WTC11 (cell line): Measurements from ENCODE around the gene HOXB5.

Source experiments
- CREM ChIP-seq: sonication (generic); formaldehyde crosslinking; IDR thresholded peaks from 2 replicates; pipeline ENCODE4 v1.8.1; 2022; ENCODE audit warnings: mild to moderate bottlenecking, missing genetic modification reagents, moderate library complexity
- NFE2L1 ChIP-seq: sonication (generic); formaldehyde crosslinking; IDR thresholded peaks from 2 replicates; pipeline ENCODE4 v1.8.1; 2023; ENCODE audit warnings: missing genetic modification reagents
- NR1H2 ChIP-seq: sonication (generic); formaldehyde crosslinking; IDR thresholded peaks from 2 replicates; pipeline ENCODE4 v1.9.0; 2021; ENCODE audit warnings: mild to moderate bottlenecking, moderate library complexity, missing genetic modification reagents
- PRRX2 ChIP-seq: fragments of 250-450 bp; sonication (Bioruptor Pico); IDR thresholded peaks from 2 replicates; pipeline ENCODE4 v1.8.0; 2021; ENCODE audit warnings: mild to moderate bottlenecking
- SMAD4 ChIP-seq: sonication (generic); formaldehyde crosslinking; IDR thresholded peaks from 2 replicates; pipeline ENCODE4 v1.8.0; 2022; ENCODE audit warnings: mild to moderate bottlenecking, missing genetic modification reagents
- TF ChIP-seq, protein P1 (sequence below): sonication (generic); formaldehyde crosslinking; IDR thresholded peaks from 2 replicates; pipeline ENCODE4 v1.8.0; 2023; ENCODE audit warnings: mild to moderate bottlenecking, missing genetic modification reagents
- TF ChIP-seq, protein P2 (sequence below): sonication (generic); formaldehyde crosslinking; IDR thresholded peaks from 2 replicates; pipeline ENCODE4 v1.8.1; 2023; ENCODE audit warnings: mild to moderate bottlenecking, missing genetic modification reagents
- TF ChIP-seq, protein P3 (sequence below): fragments of 200-600 bp; IDR thresholded peaks from 2 replicates; pipeline ENCODE4 v1.8.0; 2022; ENCODE audit warnings: antibody characterized with exemption
- TF ChIP-seq, protein P4 (sequence below): sonication (generic); formaldehyde crosslinking; IDR thresholded peaks from 2 replicates; pipeline ENCODE4 v1.8.0; 2022; ENCODE audit warnings: missing genetic modification reagents
- TF ChIP-seq, protein P5 (sequence below): sonication (generic); formaldehyde crosslinking; IDR thresholded peaks from 2 replicates; pipeline ENCODE4 v1.8.0; 2022; ENCODE audit warnings: mild to moderate bottlenecking, missing genetic modification reagents

DNA sequence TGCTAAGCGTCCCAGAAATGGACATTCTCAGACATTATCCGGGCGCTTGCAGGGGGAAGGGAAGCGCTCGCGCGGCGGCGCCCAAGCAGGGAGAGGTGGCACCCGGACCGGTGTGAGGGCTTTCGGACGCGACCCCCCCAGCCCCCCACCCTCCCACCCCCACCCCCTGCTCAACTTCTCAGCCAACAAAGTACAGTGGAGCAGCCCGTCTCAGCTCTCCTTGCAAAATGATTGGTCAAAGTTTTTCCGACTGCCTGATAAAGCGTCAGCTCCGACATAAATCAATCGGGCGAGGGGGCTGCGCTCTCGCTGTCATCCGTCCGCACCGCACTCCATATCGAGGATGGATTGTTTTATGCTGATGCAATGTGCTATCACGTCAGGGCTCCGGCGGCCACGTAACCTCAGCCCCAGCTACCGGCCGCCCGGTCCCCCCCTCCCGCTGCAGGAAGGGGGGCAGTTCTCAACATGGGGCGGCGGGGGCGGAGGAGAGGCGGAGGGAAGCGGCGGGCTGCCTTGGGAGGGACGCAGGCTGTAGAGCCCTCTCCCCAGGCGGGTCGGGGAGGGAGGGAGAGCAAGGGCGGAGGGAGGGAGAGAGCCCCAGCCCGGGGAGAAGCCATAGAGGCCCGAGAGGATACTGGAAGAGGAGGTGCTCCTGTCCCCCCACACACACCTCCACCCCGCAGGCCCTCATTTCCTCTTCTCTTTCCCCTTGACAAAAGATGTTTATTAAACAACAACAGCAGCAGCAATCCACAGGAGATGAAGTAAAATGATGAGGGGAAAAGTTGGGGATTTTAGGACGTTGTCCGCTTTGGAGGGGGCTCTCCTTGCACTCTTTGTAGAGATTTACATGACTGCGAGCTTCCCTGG lies 32.9 kb upstream of the HOXB5 start, which contains the start of gene HOXB9:
- TF ChIP-seq, protein P1, sequence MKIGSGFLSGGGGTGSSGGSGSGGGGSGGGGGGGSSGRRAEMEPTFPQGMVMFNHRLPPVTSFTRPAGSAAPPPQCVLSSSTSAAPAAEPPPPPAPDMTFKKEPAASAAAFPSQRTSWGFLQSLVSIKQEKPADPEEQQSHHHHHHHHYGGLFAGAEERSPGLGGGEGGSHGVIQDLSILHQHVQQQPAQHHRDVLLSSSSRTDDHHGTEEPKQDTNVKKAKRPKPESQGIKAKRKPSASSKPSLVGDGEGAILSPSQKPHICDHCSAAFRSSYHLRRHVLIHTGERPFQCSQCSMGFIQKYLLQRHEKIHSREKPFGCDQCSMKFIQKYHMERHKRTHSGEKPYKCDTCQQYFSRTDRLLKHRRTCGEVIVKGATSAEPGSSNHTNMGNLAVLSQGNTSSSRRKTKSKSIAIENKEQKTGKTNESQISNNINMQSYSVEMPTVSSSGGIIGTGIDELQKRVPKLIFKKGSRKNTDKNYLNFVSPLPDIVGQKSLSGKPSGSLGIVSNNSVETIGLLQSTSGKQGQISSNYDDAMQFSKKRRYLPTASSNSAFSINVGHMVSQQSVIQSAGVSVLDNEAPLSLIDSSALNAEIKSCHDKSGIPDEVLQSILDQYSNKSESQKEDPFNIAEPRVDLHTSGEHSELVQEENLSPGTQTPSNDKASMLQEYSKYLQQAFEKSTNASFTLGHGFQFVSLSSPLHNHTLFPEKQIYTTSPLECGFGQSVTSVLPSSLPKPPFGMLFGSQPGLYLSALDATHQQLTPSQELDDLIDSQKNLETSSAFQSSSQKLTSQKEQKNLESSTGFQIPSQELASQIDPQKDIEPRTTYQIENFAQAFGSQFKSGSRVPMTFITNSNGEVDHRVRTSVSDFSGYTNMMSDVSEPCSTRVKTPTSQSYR (CRISPR knock-in tag), result no peak
- no peak for TF ChIP-seq NFE2L1
- TF ChIP-seq, protein P2, sequence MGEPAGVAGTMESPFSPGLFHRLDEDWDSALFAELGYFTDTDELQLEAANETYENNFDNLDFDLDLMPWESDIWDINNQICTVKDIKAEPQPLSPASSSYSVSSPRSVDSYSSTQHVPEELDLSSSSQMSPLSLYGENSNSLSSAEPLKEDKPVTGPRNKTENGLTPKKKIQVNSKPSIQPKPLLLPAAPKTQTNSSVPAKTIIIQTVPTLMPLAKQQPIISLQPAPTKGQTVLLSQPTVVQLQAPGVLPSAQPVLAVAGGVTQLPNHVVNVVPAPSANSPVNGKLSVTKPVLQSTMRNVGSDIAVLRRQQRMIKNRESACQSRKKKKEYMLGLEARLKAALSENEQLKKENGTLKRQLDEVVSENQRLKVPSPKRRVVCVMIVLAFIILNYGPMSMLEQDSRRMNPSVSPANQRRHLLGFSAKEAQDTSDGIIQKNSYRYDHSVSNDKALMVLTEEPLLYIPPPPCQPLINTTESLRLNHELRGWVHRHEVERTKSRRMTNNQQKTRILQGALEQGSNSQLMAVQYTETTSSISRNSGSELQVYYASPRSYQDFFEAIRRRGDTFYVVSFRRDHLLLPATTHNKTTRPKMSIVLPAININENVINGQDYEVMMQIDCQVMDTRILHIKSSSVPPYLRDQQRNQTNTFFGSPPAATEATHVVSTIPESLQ (CRISPR knock-in tag), result no peak
- TF ChIP-seq, protein P3, sequence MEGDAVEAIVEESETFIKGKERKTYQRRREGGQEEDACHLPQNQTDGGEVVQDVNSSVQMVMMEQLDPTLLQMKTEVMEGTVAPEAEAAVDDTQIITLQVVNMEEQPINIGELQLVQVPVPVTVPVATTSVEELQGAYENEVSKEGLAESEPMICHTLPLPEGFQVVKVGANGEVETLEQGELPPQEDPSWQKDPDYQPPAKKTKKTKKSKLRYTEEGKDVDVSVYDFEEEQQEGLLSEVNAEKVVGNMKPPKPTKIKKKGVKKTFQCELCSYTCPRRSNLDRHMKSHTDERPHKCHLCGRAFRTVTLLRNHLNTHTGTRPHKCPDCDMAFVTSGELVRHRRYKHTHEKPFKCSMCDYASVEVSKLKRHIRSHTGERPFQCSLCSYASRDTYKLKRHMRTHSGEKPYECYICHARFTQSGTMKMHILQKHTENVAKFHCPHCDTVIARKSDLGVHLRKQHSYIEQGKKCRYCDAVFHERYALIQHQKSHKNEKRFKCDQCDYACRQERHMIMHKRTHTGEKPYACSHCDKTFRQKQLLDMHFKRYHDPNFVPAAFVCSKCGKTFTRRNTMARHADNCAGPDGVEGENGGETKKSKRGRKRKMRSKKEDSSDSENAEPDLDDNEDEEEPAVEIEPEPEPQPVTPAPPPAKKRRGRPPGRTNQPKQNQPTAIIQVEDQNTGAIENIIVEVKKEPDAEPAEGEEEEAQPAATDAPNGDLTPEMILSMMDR, result no peak
- TF ChIP-seq, protein P4, sequence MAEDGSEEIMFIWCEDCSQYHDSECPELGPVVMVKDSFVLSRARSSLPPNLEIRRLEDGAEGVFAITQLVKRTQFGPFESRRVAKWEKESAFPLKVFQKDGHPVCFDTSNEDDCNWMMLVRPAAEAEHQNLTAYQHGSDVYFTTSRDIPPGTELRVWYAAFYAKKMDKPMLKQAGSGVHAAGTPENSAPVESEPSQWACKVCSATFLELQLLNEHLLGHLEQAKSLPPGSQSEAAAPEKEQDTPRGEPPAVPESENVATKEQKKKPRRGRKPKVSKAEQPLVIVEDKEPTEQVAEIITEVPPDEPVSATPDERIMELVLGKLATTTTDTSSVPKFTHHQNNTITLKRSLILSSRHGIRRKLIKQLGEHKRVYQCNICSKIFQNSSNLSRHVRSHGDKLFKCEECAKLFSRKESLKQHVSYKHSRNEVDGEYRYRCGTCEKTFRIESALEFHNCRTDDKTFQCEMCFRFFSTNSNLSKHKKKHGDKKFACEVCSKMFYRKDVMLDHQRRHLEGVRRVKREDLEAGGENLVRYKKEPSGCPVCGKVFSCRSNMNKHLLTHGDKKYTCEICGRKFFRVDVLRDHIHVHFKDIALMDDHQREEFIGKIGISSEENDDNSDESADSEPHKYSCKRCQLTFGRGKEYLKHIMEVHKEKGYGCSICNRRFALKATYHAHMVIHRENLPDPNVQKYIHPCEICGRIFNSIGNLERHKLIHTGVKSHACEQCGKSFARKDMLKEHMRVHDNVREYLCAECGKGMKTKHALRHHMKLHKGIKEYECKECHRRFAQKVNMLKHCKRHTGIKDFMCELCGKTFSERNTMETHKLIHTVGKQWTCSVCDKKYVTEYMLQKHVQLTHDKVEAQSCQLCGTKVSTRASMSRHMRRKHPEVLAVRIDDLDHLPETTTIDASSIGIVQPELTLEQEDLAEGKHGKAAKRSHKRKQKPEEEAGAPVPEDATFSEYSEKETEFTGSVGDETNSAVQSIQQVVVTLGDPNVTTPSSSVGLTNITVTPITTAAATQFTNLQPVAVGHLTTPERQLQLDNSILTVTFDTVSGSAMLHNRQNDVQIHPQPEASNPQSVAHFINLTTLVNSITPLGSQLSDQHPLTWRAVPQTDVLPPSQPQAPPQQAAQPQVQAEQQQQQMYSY (CRISPR knock-in tag), result no peak
- TF ChIP-seq, protein P5, sequence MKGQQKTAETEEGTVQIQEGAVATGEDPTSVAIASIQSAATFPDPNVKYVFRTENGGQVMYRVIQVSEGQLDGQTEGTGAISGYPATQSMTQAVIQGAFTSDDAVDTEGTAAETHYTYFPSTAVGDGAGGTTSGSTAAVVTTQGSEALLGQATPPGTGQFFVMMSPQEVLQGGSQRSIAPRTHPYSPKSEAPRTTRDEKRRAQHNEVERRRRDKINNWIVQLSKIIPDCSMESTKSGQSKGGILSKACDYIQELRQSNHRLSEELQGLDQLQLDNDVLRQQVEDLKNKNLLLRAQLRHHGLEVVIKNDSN (CRISPR knock-in tag), result no peak
- TF ChIP-seq SMAD4, result no peak
- no peak for TF ChIP-seq CREM (CRISPR knock-in tag)
- no peak for TF ChIP-seq PRRX2 (CRISPR knock-in tag)
- no peak for TF ChIP-seq NR1H2 (CRISPR knock-in tag)
